Neutrophil (primary cell): ENCODE data around the gene AOC3.
"Not testable (repeated sequence)": the region's sequence is repeated elsewhere in the genome, so short reads cannot be mapped to it uniquely, and the experiment has no call there.

Experiments
- H3K27ac ChIP-seq: fragments of 200-600 bp; sonication (generic); 2 replicates; pipeline ENCODE4 v1.5.1; 2016; ENCODE audit warnings: mild to moderate bottlenecking, moderate library complexity
- H3K27me3 ChIP-seq: fragments of 200-600 bp; sonication (generic); 2 replicates; pipeline ENCODE4 v1.6.0; 2016; ENCODE audit warnings: mild to moderate bottlenecking
- H3K36me3 ChIP-seq: fragments of 200-600 bp; sonication (generic); 2 replicates; pipeline ENCODE4 v1.5.1; 2017
- H3K4me1 ChIP-seq, 2 experiments: fragments of 200-600 bp in 1 of 2; sonication (generic) in 1 of 2; 1 replicate in 1 of 2; 2 replicates in 1 of 2; pipeline versions ENCODE4 v1.5.1 to v1.6.1; 2013 to 2016; ENCODE audit warnings: low read depth in 1 of 2, low read length in 1 of 2, mild to moderate bottlenecking in 1 of 2, moderate library complexity in 1 of 2; ENCODE audit not compliant: control insufficient read depth in 1 of 2, insufficient read depth in 1 of 2
- H3K4me3 ChIP-seq, 2 experiments: fragments of 200-600 bp in 1 of 2; sonication (generic) in 1 of 2; 1 replicate in 1 of 2; 2 replicates in 1 of 2; pipeline ENCODE4 v1.5.1; 2013 to 2016; ENCODE audit warnings: low read depth in 1 of 2, low read length in 1 of 2, mild to moderate bottlenecking in 1 of 2, moderate library complexity in 1 of 2
- H3K9me3 ChIP-seq: fragments of 200-600 bp; sonication (generic); 2 replicates; pipeline ENCODE4 v1.5.1; 2016
- TF ChIP-seq, protein P1 (sequence below): fragments of 200-600 bp; sonication (generic); IDR thresholded peaks from 2 replicates; pipeline ENCODE4 v1.5.1; 2016; ENCODE audit warnings: antibody characterized with exemption

AOC3 gene

DNA sequence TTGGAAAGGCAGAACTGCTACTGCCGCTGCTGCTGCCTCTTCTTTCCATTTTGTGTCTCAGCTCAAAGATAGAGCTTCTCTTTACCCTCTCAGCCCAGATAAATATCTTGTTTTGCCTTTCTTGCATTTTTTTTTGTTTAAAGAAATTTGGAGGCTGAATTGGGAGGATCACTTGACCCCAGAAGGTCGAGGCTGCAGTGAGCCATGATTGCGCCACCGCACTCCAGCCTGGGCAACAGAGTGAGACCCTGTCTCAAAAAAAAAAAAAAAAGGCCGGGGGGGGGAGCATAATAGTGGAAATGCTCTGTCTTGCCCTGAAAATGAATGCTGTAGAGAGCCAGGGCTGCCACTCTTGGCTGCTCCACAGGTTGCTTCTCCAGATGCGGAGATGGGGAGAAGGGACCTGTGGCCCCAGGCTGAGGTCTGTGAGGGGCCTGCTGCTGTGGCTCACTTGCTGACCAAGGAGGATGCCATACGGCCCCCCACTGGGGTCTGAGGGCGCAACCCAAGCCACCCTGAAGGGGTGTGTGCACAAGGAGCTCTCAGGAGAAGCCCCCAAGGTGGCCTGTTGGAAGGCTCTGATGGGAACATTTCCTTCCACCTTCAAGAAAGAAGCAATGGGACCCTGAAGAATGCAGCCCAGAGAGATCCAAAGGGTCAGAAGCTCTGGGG lies 28.1 kb downstream of the AOC3 start:
- Histone ChIP-seq H3K4me1 (peaks cover 7% of the 10 kb centered on the region in 2 experiments), H3K9me3 (no peaks in the 10 kb centered on the region), H3K4me3 (no peak overlapping the region), H3K36me3 (peaks cover 78% of the 10 kb centered on the region), H3K27me3 (no peaks in the 10 kb centered on the region), H3K27ac (no peak overlapping the region)
- TF ChIP-seq, protein P1, sequence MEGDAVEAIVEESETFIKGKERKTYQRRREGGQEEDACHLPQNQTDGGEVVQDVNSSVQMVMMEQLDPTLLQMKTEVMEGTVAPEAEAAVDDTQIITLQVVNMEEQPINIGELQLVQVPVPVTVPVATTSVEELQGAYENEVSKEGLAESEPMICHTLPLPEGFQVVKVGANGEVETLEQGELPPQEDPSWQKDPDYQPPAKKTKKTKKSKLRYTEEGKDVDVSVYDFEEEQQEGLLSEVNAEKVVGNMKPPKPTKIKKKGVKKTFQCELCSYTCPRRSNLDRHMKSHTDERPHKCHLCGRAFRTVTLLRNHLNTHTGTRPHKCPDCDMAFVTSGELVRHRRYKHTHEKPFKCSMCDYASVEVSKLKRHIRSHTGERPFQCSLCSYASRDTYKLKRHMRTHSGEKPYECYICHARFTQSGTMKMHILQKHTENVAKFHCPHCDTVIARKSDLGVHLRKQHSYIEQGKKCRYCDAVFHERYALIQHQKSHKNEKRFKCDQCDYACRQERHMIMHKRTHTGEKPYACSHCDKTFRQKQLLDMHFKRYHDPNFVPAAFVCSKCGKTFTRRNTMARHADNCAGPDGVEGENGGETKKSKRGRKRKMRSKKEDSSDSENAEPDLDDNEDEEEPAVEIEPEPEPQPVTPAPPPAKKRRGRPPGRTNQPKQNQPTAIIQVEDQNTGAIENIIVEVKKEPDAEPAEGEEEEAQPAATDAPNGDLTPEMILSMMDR = no peak

DNA sequence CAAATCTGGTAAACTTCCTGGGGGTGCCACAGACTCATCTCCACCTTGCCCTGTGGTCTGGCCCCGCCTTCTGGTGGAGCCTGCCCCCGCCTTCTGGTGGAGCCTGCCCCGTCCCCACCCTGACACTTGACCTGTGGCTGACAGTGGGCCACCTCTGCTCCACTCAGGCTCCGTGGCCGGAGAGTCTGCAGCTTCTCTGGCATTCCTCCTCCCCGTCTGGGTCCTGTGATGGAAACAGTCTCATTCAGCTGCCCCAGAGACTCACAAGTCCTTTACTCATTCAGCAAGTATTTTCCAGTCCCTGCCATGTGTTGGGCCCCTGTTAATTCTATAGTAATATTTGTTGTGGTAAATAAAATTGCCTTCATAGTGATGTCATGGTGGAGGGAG lies 28.6 kb downstream of the AOC3 start:
- Histone ChIP-seq H3K36me3 (peaks cover 74% of the 10 kb centered on the region), H3K27ac (no peak overlapping the region), H3K9me3 (no peaks in the 10 kb centered on the region), H3K4me3 (no peak overlapping the region), H3K4me1 (peaks cover 13% of the 10 kb centered on the region in 2 experiments), H3K27me3 (no peaks in the 10 kb centered on the region)
- TF ChIP-seq, protein P1 = no peak

DNA sequence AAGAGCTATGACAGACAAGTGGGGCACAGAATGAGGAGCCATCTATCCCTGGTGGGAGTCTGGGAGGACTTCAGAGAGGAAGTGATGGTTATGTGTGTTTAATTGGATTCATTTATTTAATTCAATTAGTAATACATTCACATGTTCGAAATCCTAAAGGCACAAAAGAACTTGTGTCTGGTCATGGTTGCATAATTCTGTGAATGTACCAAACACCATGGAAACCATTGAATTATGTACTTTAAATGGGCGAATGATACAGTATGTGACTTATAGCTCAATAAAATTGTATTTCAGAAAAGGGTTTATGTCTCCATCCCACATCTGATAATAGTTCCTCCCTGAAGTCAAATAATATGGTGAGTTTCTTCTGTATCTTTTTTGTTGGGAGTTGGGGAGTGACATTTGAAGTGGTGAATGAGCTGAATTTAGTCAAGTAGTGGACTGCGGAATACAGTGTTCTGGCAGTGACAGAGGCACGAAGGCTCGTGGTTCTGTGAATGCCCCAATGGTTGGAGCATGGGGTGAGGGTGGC lies 29.8 kb downstream of the AOC3 start:
- H3K27ac ChIP-seq = no peak overlapping the region
- H3K36me3 ChIP-seq = peaks cover 61% of the 10 kb centered on the region
- TF ChIP-seq, protein P1 = no peak
- H3K4me1 ChIP-seq = peaks cover 25% of the 10 kb centered on the region in 2 experiments
- H3K4me3 ChIP-seq = no peak overlapping the region
- no peaks in the 10 kb centered on the region for H3K9me3 ChIP-seq
- H3K27me3 ChIP-seq = no peaks in the 10 kb centered on the region

DNA sequence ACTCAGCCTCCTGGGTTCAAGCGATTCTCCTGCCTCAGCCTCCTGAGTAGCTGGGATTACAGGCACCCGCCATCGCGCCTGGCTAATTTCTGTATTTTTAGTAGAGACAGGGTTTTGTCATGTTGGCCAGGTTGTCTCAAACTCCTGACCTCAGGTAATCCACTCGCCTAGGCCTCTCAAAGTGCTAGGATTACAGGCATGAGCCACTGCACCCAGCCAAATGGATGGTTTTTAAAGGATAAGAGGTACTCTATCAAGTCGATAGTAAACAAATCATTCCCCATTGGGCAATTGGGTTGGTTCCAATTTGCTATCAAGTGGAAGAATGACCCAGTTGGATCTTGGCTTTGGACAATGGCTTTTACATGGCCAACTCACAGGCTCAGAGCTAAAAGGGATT lies 30.7 kb downstream of the AOC3 start:
- not testable (repeated sequence) for H3K4me3 ChIP-seq, H3K9me3 ChIP-seq, H3K27ac ChIP-seq, H3K27me3 ChIP-seq
- peaks cover 34% of the 10 kb centered on the region in 2 experiments for H3K4me1 ChIP-seq
- H3K36me3 ChIP-seq = peaks cover 53% of the 10 kb centered on the region

DNA sequence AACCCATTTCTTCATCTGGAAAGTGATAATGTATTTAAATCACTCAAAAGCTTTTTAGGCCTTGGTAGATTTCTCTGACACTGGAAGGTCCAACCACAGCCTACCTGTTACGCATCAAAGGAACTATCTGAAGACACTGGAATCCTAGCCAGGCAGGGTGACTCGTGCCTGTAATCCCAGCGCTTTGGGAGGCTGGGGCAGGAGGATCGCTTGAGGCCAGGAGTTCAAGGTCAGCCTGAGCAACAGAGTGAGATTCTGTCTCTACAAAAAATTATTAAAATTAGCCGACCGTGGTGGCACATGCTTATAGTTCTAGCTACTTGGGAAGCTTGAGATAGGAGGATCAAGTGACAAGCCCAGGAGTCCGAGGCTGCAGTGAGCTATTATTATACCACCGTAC lies 31.2 kb downstream of the AOC3 start:
- Histone ChIP-seq H3K4me3 (no peak overlapping the region), H3K27ac (no peak overlapping the region), H3K27me3 (no peaks in the 10 kb centered on the region), H3K4me1 (peaks cover 38% of the 10 kb centered on the region in 2 experiments), H3K36me3 (peaks cover 49% of the 10 kb centered on the region), H3K9me3 (no peaks in the 10 kb centered on the region)
- TF ChIP-seq, protein P1 = no peak

DNA sequence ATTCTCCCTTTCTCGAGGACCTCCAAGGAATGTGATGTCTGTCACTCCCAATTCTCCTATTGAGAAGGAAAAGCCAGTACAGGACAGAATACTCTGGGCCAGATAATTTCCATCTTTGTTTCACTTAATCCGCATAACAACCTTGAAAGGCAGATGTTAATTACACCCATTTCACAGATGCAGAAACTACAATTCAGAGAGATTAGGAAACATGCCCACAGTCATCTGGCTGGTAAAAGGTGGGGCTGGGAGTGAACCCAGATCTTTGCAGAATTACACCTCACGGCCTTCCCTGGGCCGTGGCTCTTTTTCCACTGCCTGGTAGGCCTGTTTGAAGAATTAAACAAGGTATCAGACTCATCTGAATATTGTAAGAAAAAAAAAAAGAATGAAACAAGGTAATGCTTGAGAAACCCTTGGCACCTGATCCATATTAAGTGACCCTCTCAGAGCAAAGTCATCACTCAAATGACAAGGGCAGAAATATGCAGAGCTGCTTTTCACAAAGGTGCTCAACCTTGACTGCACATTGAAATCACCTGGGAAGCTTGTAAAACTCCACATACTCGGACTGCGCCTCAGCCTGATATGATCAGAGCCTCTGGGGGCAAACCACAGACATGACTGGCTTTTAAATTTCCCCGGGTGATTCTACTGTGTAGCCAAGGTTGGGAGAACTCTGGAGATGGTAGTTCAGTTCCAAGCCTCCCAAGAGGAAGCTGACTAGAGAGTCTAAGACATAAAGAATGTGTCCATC lies 33.0 kb downstream of the AOC3 start:
- TF ChIP-seq, protein P1 = no peak
- Histone ChIP-seq H3K4me3 (no peak overlapping the region), H3K27me3 (no peaks in the 10 kb centered on the region)

DNA sequence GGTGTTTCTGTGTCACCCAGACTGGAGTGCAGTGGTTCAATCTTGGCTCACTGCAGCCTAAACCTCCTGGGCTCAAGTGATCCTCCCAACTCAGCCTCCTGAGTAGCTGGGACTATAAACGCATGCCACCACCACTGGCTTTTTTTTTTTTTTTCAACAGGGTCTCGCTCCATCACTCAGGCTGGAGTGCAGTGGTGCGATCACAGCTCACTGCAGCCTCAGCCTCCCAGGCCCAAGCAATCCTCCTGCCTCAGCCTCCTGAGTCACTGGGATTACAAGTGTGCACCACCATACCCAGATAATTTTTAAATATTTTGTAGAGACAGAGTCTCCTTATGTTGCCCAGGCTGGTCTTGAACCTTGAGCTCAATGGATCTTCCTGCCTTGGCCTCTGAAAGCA lies 34.8 kb downstream of the AOC3 start:
- not testable (repeated sequence) for H3K27me3 ChIP-seq, H3K9me3 ChIP-seq
- H3K4me3 ChIP-seq = peak overlapping the region; percentile 53 to 60
- peak overlapping the region; percentile 88 for H3K27ac ChIP-seq
- peaks cover 18% of the 10 kb centered on the region for H3K36me3 ChIP-seq
- H3K4me1 ChIP-seq = peaks cover 64 to 68% of the 10 kb centered on the region in 2 experiments

More for the DNA sequence above, 33.0 kb downstream of the AOC3 start:
- Histone ChIP-seq H3K4me1 (peaks cover 54 to 57% of the 10 kb centered on the region in 2 experiments), H3K27ac (peak overlapping the region; percentile 88), H3K36me3 (peaks cover 33% of the 10 kb centered on the region), H3K9me3 (no peaks in the 10 kb centered on the region)
